ENCODE results near the gene NNT.

The NNT gene

GRCh38 chr5:43623048-43623680 lies 20.2 kb downstream of the NNT start:
- DNase-seq = no peak
- no peaks in the 10 kb centered on the region for H3K9me3 ChIP-seq (ENCODE audit: insufficient read depth, low read depth, low read length)
- H3K14ac ChIP-seq (ENCODE audit: low read length) = no peak overlapping the region
- H3K27ac ChIP-seq (ENCODE audit: low read depth, low read length) = no peak overlapping the region
- no peak overlapping the region for H3K4ac ChIP-seq (ENCODE audit: low read depth, low read length)
- H3K79me1 ChIP-seq (ENCODE audit: low read length) = no peaks in the 10 kb centered on the region
- no peaks in the 10 kb centered on the region for H3K36me3 ChIP-seq (ENCODE audit: control insufficient read depth in 1 of 2, insufficient read depth in 2 of 2, low read length in 2 of 2)
- WGBS (ENCODE audit: extremely low coverage, insufficient coverage, insufficient read length) = no CpG with 5 or more reads among the region's 3 CpGs
- no peak overlapping the region for H2BK5ac ChIP-seq (ENCODE audit: low read depth, low read length, poor library complexity)
- H3K18ac ChIP-seq (ENCODE audit: low read length) = no peak overlapping the region
- no peak overlapping the region for H3K23ac ChIP-seq (ENCODE audit: low read length)
- H2BK120ac ChIP-seq (ENCODE audit: insufficient read depth, low read length, poor library complexity) = no peak overlapping the region
- no peak overlapping the region for H4K91ac ChIP-seq (ENCODE audit: low read depth, low read length)
- peaks cover 0 to 3% of the 10 kb centered on the region in 2 experiments for H3K4me1 ChIP-seq (ENCODE audit: control insufficient read depth in 1 of 2, insufficient read depth in 2 of 2, low read length in 2 of 2)
- H3K27me3 ChIP-seq (ENCODE audit: insufficient read depth, low read length) = no peaks in the 10 kb centered on the region
- no peak overlapping the region for H4K12ac ChIP-seq (ENCODE audit: low read depth, low read length)
- H3K4me3 ChIP-seq (ENCODE audit: low read depth, low read length) = no peak overlapping the region
- H3K9ac ChIP-seq (ENCODE audit: low read length) = no peak overlapping the region
- no peak overlapping the region for H3K4me2 ChIP-seq (ENCODE audit: low read length)
- H2AFZ ChIP-seq (ENCODE audit: insufficient read depth, low read length, poor library complexity) = no peak overlapping the region
- no peak overlapping the region for H2AK5ac ChIP-seq (ENCODE audit: low read length)
- H4K8ac ChIP-seq (ENCODE audit: low read depth, low read length) = no peak overlapping the region
- no peak overlapping the region for H2BK12ac ChIP-seq (ENCODE audit: low read length)
- H3K79me2 ChIP-seq (ENCODE audit: control insufficient read depth, insufficient read depth, low read length, poor library complexity) = no peaks in the 10 kb centered on the region

- Histone ChIP-seq H3K4me3 (ENCODE audit: low read depth, low read length) (no peak overlapping the region), H3K27ac (ENCODE audit: low read depth, low read length) (no peak overlapping the region), H3K14ac (ENCODE audit: low read length) (no peak overlapping the region), H3K79me2 (ENCODE audit: control insufficient read depth, insufficient read depth, low read length, poor library complexity) (no peaks in the 10 kb centered on the region), H2BK5ac (ENCODE audit: low read depth, low read length, poor library complexity) (no peak overlapping the region), H4K91ac (ENCODE audit: low read depth, low read length) (no peak overlapping the region), H2BK12ac (ENCODE audit: low read length) (no peak overlapping the region), H3K4me2 (ENCODE audit: low read length) (no peak overlapping the region), H3K4ac (ENCODE audit: low read depth, low read length) (no peak overlapping the region), H2AK5ac (ENCODE audit: low read length) (no peak overlapping the region), H4K12ac (ENCODE audit: low read depth, low read length) (no peak overlapping the region), H2BK120ac (ENCODE audit: insufficient read depth, low read length, poor library complexity) (no peak overlapping the region), H3K27me3 (ENCODE audit: insufficient read depth, low read length) (no peaks in the 10 kb centered on the region), H3K23ac (ENCODE audit: low read length) (no peak overlapping the region), H3K9ac (ENCODE audit: low read length) (no peak overlapping the region), H3K4me1 (ENCODE audit: control insufficient read depth in 1 of 2, insufficient read depth in 2 of 2, low read length in 2 of 2) (peaks cover 0 to 3% of the 10 kb centered on the region in 2 experiments), H3K36me3 (ENCODE audit: control insufficient read depth in 1 of 2, insufficient read depth in 2 of 2, low read length in 2 of 2) (no peaks in the 10 kb centered on the region), H3K18ac (ENCODE audit: low read length) (no peak overlapping the region), H2AFZ (ENCODE audit: insufficient read depth, low read length, poor library complexity) (no peak overlapping the region), H4K8ac (ENCODE audit: low read depth, low read length) (no peak overlapping the region), H3K9me3 (ENCODE audit: insufficient read depth, low read depth, low read length) (no peaks in the 10 kb centered on the region), H3K79me1 (ENCODE audit: low read length) (no peaks in the 10 kb centered on the region)
- WGBS (ENCODE audit: extremely low coverage, insufficient coverage, insufficient read length) = no CpG with 5 or more reads among the region's 2 CpGs
- peak; percentile 58 to 76 for DNase-seq
Measured at GRCh38 chr5:43627028-43627427, 24.0 kb downstream of the NNT start.

GRCh38 chr5:43631182-43631910 lies 28.4 kb downstream of the NNT start:
- Histone ChIP-seq H3K27ac (ENCODE audit: low read depth, low read length) (no peak overlapping the region), H4K8ac (ENCODE audit: low read depth, low read length) (no peak overlapping the region), H2AFZ (ENCODE audit: insufficient read depth, low read length, poor library complexity) (no peak overlapping the region), H3K9ac (ENCODE audit: low read length) (no peak overlapping the region), H2BK12ac (ENCODE audit: low read length) (no peak overlapping the region), H3K14ac (ENCODE audit: low read length) (no peak overlapping the region), H3K4me2 (ENCODE audit: low read length) (no peak overlapping the region), H2AK5ac (ENCODE audit: low read length) (no peak overlapping the region), H3K4ac (ENCODE audit: low read depth, low read length) (no peak overlapping the region), H3K4me3 (ENCODE audit: low read depth, low read length) (no peak overlapping the region), H3K79me1 (ENCODE audit: low read length) (no peaks in the 10 kb centered on the region), H3K27me3 (ENCODE audit: insufficient read depth, low read length) (no peaks in the 10 kb centered on the region), H3K36me3 (ENCODE audit: control insufficient read depth in 1 of 2, insufficient read depth in 2 of 2, low read length in 2 of 2) (no peaks in the 10 kb centered on the region), H3K79me2 (ENCODE audit: control insufficient read depth, insufficient read depth, low read length, poor library complexity) (no peaks in the 10 kb centered on the region), H4K91ac (ENCODE audit: low read depth, low read length) (no peak overlapping the region), H3K4me1 (ENCODE audit: control insufficient read depth in 1 of 2, insufficient read depth in 2 of 2, low read length in 2 of 2) (no peaks in the 10 kb centered on the region), H4K12ac (ENCODE audit: low read depth, low read length) (no peak overlapping the region), H3K18ac (ENCODE audit: low read length) (no peak overlapping the region), H2BK5ac (ENCODE audit: low read depth, low read length, poor library complexity) (no peak overlapping the region), H3K9me3 (ENCODE audit: insufficient read depth, low read depth, low read length) (no peaks in the 10 kb centered on the region), H3K23ac (ENCODE audit: low read length) (no peak overlapping the region), H2BK120ac (ENCODE audit: insufficient read depth, low read length, poor library complexity) (no peak overlapping the region)
- no CpG with 5 or more reads among the region's 5 CpGs for WGBS (ENCODE audit: extremely low coverage, insufficient coverage, insufficient read length)
- DNase-seq = peak; percentile 53 to 91

GRCh38 chr5:43634621-43635020 lies 31.6 kb downstream of the NNT start:
- Histone ChIP-seq H3K18ac (ENCODE audit: low read length) (no peak overlapping the region), H2AFZ (ENCODE audit: insufficient read depth, low read length, poor library complexity) (no peak overlapping the region), H3K36me3 (ENCODE audit: control insufficient read depth in 1 of 2, insufficient read depth in 2 of 2, low read length in 2 of 2) (no peaks in the 10 kb centered on the region), H3K27ac (ENCODE audit: low read depth, low read length) (no peak overlapping the region), H3K14ac (ENCODE audit: low read length) (no peak overlapping the region), H4K91ac (ENCODE audit: low read depth, low read length) (no peak overlapping the region), H3K23ac (ENCODE audit: low read length) (no peak overlapping the region), H3K4me1 (ENCODE audit: control insufficient read depth in 1 of 2, insufficient read depth in 2 of 2, low read length in 2 of 2) (no peaks in the 10 kb centered on the region), H2AK5ac (ENCODE audit: low read length) (no peak overlapping the region), H3K9me3 (ENCODE audit: insufficient read depth, low read depth, low read length) (no peaks in the 10 kb centered on the region), H3K4me3 (ENCODE audit: low read depth, low read length) (no peak overlapping the region), H3K79me1 (ENCODE audit: low read length) (no peaks in the 10 kb centered on the region), H3K4ac (ENCODE audit: low read depth, low read length) (no peak overlapping the region), H2BK12ac (ENCODE audit: low read length) (no peak overlapping the region), H3K79me2 (ENCODE audit: control insufficient read depth, insufficient read depth, low read length, poor library complexity) (no peaks in the 10 kb centered on the region), H2BK5ac (ENCODE audit: low read depth, low read length, poor library complexity) (no peak overlapping the region), H4K8ac (ENCODE audit: low read depth, low read length) (no peak overlapping the region), H3K4me2 (ENCODE audit: low read length) (no peak overlapping the region), H3K27me3 (ENCODE audit: insufficient read depth, low read length) (no peaks in the 10 kb centered on the region), H3K9ac (ENCODE audit: low read length) (no peak overlapping the region), H4K12ac (ENCODE audit: low read depth, low read length) (no peak overlapping the region), H2BK120ac (ENCODE audit: insufficient read depth, low read length, poor library complexity) (no peak overlapping the region)
- no peak for DNase-seq
- no CpG with 5 or more reads among the region's 2 CpGs for WGBS (ENCODE audit: extremely low coverage, insufficient coverage, insufficient read length)

Measured in trophoblast cell (in vitro differentiated cells and primary cell).